Nephron (organoid): ENCODE measurements around the gene C6orf15.
"Not testable (repeated sequence)": the region's sequence is repeated elsewhere in the genome, so short reads cannot be mapped to it uniquely, and the experiment has no call there.

Source experiments
- H3K27ac Mint-ChIP-seq, 3 experiments: 2 replicates each; pipeline ENCODE4 v1.8.0; 2020; ENCODE audit warnings: mixed read lengths in 3 of 3, mild to moderate bottlenecking in 2 of 3, moderate library complexity in 1 of 3
- H3K27me3 Mint-ChIP-seq: 2 replicates; pipeline ENCODE4 v1.8.0; 2021; ENCODE audit warnings: low read depth, mild to moderate bottlenecking, moderate library complexity, mixed read lengths
- H3K36me3 Mint-ChIP-seq: 2 replicates; pipeline ENCODE4 v1.8.0; 2020; ENCODE audit warnings: low read depth, mixed read lengths
- H3K4me1 Mint-ChIP-seq: 2 replicates; pipeline ENCODE4 v1.8.0; 2020; ENCODE audit warnings: mixed read lengths
- H3K4me3 Mint-ChIP-seq, 3 experiments: 2 replicates each; pipeline ENCODE4 v1.8.0; 2020; ENCODE audit warnings: mild to moderate bottlenecking in 3 of 3, mixed read lengths in 3 of 3, moderate library complexity in 2 of 3
- H3K9me3 Mint-ChIP-seq: 2 replicates; pipeline ENCODE4 v1.8.0; 2020; ENCODE audit warnings: mixed read lengths
- CTCF ChIP-seq, 3 experiments: fragments of 200-600 bp; sonication (generic); IDR thresholded peaks; one replicate each; pipeline ENCODE4 v1.5.0; 2021; ENCODE audit warnings: antibody characterized with exemption in 3 of 3; ENCODE audit not compliant: unreplicated experiment in 3 of 3

C6orf15 gene

GRCh38 chr6:31075528-31075927 lies 36.8 kb downstream of the C6orf15 start:
- H3K4me3 Mint-ChIP-seq = no peak overlapping the region
- H3K27ac Mint-ChIP-seq = no peak overlapping the region
- TF ChIP-seq CTCF (IDR thresholded peaks at IDR 0.05; ENCODE audit: unreplicated experiment in 3 of 3) = no peak
- H3K36me3 Mint-ChIP-seq = no peaks in the 10 kb centered on the region
- H3K9me3 Mint-ChIP-seq = no peaks in the 10 kb centered on the region
- peaks cover 5% of the 10 kb centered on the region for H3K27me3 Mint-ChIP-seq
- H3K4me1 Mint-ChIP-seq = peaks cover 26% of the 10 kb centered on the region

GRCh38 chr6:31074401-31074800 lies 38.0 kb downstream of the C6orf15 start:
- H3K9me3 Mint-ChIP-seq = no peaks in the 10 kb centered on the region
- H3K36me3 Mint-ChIP-seq = no peaks in the 10 kb centered on the region
- no peak overlapping the region for H3K4me3 Mint-ChIP-seq
- no peak for TF ChIP-seq CTCF (IDR thresholded peaks at IDR 0.05; ENCODE audit: unreplicated experiment in 3 of 3)
- H3K27ac Mint-ChIP-seq = peak overlapping the region; percentile 24 to 45 (median 24)
- no peaks in the 10 kb centered on the region for H3K27me3 Mint-ChIP-seq
- H3K4me1 Mint-ChIP-seq = peaks cover 24% of the 10 kb centered on the region

GRCh38 chr6:31070711-31071197 lies 41.6 kb downstream of the C6orf15 start:
- Mint-ChIP-seq H3K4me3 (no peak overlapping the region), H3K27me3 (no peaks in the 10 kb centered on the region), H3K27ac (peak overlapping the region; percentile 30 to 80 (median 65)), H3K36me3 (no peaks in the 10 kb centered on the region), H3K9me3 (no peaks in the 10 kb centered on the region), H3K4me1 (peaks cover 22% of the 10 kb centered on the region)
- TF ChIP-seq CTCF (IDR thresholded peaks at IDR 0.05; ENCODE audit: unreplicated experiment in 3 of 3) = peak; percentile 74 to 79 (median 75)

GRCh38 chr6:31068669-31069340 lies 43.6 kb downstream of the C6orf15 start:
- Mint-ChIP-seq H3K4me3 (no peak overlapping the region), H3K27me3 (no peaks in the 10 kb centered on the region), H3K36me3 (no peaks in the 10 kb centered on the region), H3K9me3 (no peaks in the 10 kb centered on the region), H3K4me1 (peaks cover 16% of the 10 kb centered on the region), H3K27ac (peak overlapping the region in 2 of 3 experiments; percentile 17 to 37)
- TF ChIP-seq CTCF (IDR thresholded peaks at IDR 0.05; ENCODE audit: unreplicated experiment in 3 of 3) = peak; percentile 90 to 95 (median 94)

- H3K27ac Mint-ChIP-seq, H3K4me3 Mint-ChIP-seq, H3K9me3 Mint-ChIP-seq, H3K27me3 Mint-ChIP-seq, H3K36me3 Mint-ChIP-seq: not testable (repeated sequence)
- peaks cover 16% of the 10 kb centered on the region for H3K4me1 Mint-ChIP-seq
These were observed 44.3 kb downstream of the C6orf15 start for GRCh38 chr6:31067891-31068668.

- not testable (repeated sequence) for H3K9me3 Mint-ChIP-seq, H3K4me3 Mint-ChIP-seq, H3K36me3 Mint-ChIP-seq, H3K27me3 Mint-ChIP-seq, H3K27ac Mint-ChIP-seq
- H3K4me1 Mint-ChIP-seq = peaks cover 12% of the 10 kb centered on the region
These were observed 45.3 kb downstream of the C6orf15 start for GRCh38 chr6:31067028-31067427.
